ENCODE results near the gene GPHN. TPM values are rescaled to one million over a fixed set of nuclear protein-coding genes. Genes with fewer than 3 reads are reported as not detected.

Gene GPHN
- total and polyA plus RNA-seq, 2 of the 8 experiments (the other 6 are each of a cell fraction or from before 2014, with no cell fraction given) = 6.0 to 16.0 TPM

DNA sequence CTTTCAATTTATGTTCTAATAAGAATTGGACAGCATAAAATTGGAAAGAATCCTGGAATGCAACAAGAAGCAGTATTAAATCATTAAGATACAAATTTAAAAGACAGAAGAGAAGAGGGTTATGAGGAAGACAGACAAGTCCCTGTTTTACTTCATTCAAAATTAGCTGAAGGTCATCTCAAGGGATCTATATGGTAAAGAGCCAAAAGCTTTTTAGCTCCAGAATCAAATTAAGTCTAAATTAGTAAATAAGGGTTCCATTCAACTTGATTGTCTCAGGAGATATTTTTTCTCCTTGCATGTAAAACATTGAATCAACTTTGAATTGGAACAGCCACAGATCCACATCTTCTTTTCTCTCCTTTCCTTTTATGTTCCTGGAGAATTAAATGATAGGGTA lies 14.2 kb upstream of the GPHN start (continued):
- TF ChIP-seq, protein P1, sequence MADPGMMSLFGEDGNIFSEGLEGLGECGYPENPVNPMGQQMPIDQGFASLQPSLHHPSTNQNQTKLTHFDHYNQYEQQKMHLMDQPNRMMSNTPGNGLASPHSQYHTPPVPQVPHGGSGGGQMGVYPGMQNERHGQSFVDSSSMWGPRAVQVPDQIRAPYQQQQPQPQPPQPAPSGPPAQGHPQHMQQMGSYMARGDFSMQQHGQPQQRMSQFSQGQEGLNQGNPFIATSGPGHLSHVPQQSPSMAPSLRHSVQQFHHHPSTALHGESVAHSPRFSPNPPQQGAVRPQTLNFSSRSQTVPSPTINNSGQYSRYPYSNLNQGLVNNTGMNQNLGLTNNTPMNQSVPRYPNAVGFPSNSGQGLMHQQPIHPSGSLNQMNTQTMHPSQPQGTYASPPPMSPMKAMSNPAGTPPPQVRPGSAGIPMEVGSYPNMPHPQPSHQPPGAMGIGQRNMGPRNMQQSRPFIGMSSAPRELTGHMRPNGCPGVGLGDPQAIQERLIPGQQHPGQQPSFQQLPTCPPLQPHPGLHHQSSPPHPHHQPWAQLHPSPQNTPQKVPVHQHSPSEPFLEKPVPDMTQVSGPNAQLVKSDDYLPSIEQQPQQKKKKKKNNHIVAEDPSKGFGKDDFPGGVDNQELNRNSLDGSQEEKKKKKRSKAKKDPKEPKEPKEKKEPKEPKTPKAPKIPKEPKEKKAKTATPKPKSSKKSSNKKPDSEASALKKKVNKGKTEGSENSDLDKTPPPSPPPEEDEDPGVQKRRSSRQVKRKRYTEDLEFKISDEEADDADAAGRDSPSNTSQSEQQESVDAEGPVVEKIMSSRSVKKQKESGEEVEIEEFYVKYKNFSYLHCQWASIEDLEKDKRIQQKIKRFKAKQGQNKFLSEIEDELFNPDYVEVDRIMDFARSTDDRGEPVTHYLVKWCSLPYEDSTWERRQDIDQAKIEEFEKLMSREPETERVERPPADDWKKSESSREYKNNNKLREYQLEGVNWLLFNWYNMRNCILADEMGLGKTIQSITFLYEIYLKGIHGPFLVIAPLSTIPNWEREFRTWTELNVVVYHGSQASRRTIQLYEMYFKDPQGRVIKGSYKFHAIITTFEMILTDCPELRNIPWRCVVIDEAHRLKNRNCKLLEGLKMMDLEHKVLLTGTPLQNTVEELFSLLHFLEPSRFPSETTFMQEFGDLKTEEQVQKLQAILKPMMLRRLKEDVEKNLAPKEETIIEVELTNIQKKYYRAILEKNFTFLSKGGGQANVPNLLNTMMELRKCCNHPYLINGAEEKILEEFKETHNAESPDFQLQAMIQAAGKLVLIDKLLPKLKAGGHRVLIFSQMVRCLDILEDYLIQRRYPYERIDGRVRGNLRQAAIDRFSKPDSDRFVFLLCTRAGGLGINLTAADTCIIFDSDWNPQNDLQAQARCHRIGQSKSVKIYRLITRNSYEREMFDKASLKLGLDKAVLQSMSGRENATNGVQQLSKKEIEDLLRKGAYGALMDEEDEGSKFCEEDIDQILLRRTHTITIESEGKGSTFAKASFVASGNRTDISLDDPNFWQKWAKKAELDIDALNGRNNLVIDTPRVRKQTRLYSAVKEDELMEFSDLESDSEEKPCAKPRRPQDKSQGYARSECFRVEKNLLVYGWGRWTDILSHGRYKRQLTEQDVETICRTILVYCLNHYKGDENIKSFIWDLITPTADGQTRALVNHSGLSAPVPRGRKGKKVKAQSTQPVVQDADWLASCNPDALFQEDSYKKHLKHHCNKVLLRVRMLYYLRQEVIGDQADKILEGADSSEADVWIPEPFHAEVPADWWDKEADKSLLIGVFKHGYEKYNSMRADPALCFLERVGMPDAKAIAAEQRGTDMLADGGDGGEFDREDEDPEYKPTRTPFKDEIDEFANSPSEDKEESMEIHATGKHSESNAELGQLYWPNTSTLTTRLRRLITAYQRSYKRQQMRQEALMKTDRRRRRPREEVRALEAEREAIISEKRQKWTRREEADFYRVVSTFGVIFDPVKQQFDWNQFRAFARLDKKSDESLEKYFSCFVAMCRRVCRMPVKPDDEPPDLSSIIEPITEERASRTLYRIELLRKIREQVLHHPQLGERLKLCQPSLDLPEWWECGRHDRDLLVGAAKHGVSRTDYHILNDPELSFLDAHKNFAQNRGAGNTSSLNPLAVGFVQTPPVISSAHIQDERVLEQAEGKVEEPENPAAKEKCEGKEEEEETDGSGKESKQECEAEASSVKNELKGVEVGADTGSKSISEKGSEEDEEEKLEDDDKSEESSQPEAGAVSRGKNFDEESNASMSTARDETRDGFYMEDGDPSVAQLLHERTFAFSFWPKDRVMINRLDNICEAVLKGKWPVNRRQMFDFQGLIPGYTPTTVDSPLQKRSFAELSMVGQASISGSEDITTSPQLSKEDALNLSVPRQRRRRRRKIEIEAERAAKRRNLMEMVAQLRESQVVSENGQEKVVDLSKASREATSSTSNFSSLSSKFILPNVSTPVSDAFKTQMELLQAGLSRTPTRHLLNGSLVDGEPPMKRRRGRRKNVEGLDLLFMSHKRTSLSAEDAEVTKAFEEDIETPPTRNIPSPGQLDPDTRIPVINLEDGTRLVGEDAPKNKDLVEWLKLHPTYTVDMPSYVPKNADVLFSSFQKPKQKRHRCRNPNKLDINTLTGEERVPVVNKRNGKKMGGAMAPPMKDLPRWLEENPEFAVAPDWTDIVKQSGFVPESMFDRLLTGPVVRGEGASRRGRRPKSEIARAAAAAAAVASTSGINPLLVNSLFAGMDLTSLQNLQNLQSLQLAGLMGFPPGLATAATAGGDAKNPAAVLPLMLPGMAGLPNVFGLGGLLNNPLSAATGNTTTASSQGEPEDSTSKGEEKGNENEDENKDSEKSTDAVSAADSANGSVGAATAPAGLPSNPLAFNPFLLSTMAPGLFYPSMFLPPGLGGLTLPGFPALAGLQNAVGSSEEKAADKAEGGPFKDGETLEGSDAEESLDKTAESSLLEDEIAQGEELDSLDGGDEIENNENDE (IDR thresholded peaks at IDR 0.05; ENCODE audit: insufficient replicate concordance, low read length) = no peak
- no peak for TF ChIP-seq SP4 (IDR thresholded peaks at IDR 0.05; ENCODE audit: low read length)

Data from H1 (cell line).